ENCODE results near the gene COMTD1.
"Not testable (repeated sequence)": the region's sequence is repeated elsewhere in the genome, so short reads cannot be mapped to it uniquely, and the experiment has no call there.

COMTD1 gene

DNA sequence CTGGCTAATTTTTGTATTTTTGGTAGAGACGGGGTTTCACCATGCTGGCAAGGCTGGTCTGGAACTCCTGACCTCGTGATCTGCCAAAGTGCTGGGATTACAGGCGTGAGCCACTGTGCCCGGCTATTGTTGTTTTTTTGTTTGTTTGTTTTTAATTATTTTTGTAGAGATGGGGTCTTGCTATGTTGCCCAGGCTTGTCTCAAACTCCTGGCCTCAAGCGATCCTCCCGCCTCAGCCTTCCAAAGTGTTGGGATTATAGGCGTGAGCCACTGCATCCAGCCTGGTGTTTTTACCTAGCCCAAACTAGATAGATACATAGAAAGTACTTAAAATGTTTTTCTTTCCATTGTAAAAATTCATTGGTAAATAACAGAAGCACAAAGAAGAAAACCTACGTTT, 14.3 kb downstream of the COMTD1 start:
- not testable (repeated sequence) for DNase-seq (ENCODE audit: low spot score)

DNA sequence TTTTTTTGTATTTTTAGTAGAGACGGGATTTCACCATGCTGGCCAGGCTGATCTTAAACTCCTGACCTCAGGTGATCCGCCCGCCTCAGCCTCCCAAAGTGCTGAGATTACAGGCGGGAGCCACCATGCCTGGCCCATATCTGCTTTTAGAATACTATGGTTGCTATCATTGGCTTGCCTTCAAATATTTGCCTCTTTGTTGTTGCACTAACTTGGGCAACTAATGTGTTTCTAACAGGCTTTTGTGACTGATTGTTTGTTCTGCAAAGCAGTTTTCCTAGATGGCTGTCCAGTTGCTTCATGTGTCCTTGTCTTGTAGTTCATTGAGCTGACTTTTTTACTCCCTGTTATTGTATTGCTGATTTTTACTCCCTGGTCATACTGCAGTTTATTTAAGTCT, 15.5 kb downstream of the COMTD1 start:
- no peak for DNase-seq (ENCODE audit: low spot score)

- DNase-seq (ENCODE audit: low spot score), result no peak
Observed at GRCh38 chr10:75212343-75212742, 23.4 kb downstream of the COMTD1 start.

GRCh38 chr10:75211007-75211691, 24.6 kb downstream of the COMTD1 start:
- peak; percentile 45 for DNase-seq (ENCODE audit: low spot score)

DNA sequence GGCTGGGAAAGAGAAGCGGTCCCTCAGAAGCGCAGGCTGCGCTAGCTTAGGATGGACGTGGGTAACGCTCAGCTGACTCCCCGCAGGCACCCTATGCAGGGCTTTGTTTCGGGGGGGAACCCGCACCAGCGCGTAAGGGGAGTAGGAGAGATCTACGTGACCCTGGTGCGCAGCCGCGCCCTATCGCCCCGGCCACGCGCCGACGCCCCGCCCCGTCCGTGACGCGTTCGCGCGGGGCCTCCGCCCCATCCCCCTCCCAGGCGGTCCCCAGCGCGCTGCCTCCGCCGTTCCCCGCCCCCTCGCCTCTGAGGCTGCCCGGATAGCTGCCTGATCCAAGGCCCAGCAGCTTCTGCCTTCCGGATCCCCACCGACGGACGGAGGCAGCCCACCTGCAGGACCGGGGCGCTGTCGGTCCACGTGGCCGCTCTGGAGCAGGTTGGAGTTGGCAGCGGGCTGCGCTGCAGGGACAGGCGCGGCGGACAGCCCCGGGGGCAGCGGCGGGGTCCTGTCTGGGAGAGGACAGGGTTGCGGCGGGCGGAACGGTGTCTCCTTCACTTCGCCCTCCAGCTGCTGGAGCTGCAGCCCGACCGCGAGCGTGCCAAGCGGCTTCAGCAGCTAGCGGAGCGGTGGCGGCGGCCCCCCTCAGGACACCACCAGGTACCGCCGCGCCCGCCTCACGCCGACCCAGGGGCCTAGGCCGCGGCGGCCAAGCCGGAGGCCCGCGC, 25.3 kb downstream of the COMTD1 start, which contains the start of gene VDAC2:
Gene VDAC2, plus strand, starts transcription at position 515 of the 725 bp plus-strand sequence. CDS start 363 bp downstream, outside the sequence.
- DNase-seq (ENCODE audit: low spot score), result peak; percentile 85

GRCh38 chr10:75209921-75210281, 25.9 kb downstream of the COMTD1 start:
- no peak for DNase-seq (ENCODE audit: low spot score)

DNA sequence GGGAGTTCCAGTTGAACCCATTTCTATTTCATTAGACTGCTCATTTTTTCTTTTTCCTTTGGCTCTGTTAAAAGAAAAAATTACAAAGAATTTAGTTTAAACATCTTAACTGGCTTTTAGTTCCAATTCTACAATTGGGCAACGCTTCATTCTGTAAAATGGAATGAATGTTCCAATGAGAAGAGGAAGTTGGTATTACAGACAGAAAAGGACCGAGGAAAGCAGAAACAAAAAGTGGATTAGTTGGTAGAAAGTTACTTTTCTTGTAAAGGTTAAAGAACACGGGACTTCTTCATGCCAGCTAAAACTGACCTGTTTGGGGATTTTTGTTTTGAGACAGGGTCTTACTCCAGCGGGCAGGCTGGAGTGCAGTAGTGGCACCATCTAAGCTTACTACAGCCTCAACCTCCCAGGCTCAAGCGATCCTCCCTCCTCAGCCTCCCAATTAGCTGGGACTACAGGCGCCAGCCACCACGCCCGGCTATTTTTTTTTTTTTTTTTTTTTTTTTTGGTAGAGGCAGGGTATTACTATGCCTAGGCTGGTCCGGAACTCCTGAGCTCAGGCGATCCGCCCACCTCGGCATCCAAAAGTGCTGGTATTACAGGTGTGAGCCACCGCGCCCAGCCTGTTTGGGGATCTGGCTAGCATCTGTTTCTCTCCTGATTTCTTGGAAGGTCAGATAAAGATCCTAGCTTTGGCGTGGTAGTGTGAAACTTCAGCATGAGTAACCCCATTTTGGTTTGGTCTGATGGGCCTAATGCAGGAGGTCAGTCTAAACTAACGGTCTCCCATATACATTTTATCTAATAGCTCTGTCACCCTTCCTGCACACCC, 26.5 kb downstream of the COMTD1 start:
- DNase-seq (ENCODE audit: low spot score), result no peak

DNA sequence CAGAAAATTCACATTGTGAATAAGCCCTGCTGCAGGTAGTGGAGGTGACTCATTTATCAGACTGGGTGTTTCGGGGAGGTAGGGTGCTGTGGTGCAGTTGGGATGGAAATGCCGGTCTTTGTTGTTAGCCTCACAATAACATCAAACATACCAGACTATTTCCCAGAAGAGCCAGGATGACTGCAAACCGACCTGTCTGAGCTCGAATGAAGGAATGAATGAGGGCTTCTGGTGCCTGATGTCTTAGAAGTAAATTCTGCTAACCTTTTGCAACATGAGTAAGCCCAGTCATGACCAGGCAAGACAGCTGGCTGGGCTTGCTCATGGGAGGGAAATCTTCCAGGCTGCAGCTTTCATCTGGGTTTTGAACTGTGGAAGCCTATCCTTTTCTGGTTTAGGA, 27.6 kb downstream of the COMTD1 start:
- no peak for DNase-seq (ENCODE audit: low spot score)

DNA sequence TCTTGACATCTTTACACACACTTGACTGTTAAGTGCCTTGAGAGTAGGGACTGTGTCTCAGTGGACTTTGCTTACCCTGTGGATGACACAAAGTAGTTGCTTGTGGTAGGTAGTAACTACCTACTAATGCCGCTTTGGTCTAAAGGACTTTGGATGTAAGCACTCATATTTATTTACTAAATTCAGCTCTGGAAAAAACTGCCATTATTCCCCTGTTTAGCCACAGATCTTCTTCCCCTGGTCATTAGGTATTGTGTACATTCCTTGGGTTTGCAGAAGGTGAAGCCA, 28.0 kb downstream of the COMTD1 start:
- no peak for DNase-seq (ENCODE audit: low spot score)

- DNase-seq (ENCODE audit: low spot score), result no peak
Observed at GRCh38 chr10:75207079-75207856, 28.5 kb downstream of the COMTD1 start.

- DNase-seq (ENCODE audit: low spot score), result not testable (repeated sequence)
Observed at GRCh38 chr10:75206638-75207037, 29.1 kb downstream of the COMTD1 start.

- no peak for DNase-seq (ENCODE audit: low spot score)
Observed at GRCh38 chr10:75205908-75206307, 29.8 kb downstream of the COMTD1 start.

- no peak for DNase-seq (ENCODE audit: low spot score)
Observed at GRCh38 chr10:75203724-75204123, 32.0 kb downstream of the COMTD1 start.

- not testable (repeated sequence) for DNase-seq (ENCODE audit: low spot score)
Observed at GRCh38 chr10:75203046-75203620, 32.6 kb downstream of the COMTD1 start.

- DNase-seq (ENCODE audit: low spot score), result no peak
Observed at GRCh38 chr10:75202321-75203045, 33.3 kb downstream of the COMTD1 start.

- DNase-seq (ENCODE audit: low spot score), result no peak
Observed at GRCh38 chr10:75201793-75202307, 33.9 kb downstream of the COMTD1 start.

GRCh38 chr10:75199949-75200348, 35.8 kb downstream of the COMTD1 start:
- DNase-seq (ENCODE audit: low spot score), result not testable (repeated sequence)

GRCh38 chr10:75197906-75198305, 37.9 kb downstream of the COMTD1 start:
- DNase-seq (ENCODE audit: low spot score), result no peak

GRCh38 chr10:75197066-75197465, 38.7 kb downstream of the COMTD1 start:
- DNase-seq (ENCODE audit: low spot score), result no peak

DNA sequence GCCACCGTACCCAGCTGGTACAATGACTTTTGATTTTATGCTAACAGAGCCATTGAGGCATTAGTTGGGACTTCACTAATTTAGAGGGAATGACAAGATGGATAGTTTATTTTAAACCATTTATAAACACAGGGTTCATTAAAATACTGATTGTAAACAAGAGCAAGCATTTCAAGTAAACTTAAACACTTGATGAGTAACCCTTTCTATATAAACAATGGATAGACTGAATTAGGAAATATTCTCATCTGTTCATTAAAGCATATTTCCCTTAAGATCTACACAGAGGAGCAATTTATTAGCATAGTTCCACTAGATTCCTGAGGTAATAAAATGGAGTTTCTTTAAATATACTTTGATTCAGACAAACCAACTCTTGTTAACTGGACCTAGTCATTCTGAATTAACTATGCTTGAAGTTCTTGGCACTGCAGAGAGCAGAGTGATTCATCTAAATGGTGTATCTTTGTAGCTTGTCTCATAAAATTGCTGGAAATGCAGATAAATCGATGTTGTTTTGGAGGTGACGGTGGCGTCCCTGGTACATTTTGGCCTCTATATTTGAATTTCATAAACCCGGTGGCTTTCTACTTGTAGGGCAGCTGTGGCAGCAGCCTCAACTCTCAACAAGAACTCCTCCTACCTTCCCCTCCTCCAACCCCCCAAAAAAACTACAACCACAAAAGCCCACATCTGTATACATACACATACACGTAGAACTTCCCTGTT, 40.6 kb downstream of the COMTD1 start:
- DNase-seq (ENCODE audit: low spot score), result no peak

Measured in NAMALWA (cell line).